HG02588 (cell line): Measurements from ENCODE around the gene TMIGD2.

Experiments
- ATAC-seq: cut with Tn5 transposase; IDR thresholded peaks from one replicate; pipeline ENCODE4 v1.9.1; 2021; ENCODE audit warnings: mild to moderate bottlenecking, moderate library complexity; ENCODE audit not compliant: unreplicated experiment

TMIGD2 gene

GRCh38 chr19:4326837-4327251 is 24.7 kb upstream of the TMIGD2 start:
- no peak for ATAC-seq

GRCh38 chr19:4326215-4326836 is 24.1 kb upstream of the TMIGD2 start:
- ATAC-seq: no peak

DNA sequence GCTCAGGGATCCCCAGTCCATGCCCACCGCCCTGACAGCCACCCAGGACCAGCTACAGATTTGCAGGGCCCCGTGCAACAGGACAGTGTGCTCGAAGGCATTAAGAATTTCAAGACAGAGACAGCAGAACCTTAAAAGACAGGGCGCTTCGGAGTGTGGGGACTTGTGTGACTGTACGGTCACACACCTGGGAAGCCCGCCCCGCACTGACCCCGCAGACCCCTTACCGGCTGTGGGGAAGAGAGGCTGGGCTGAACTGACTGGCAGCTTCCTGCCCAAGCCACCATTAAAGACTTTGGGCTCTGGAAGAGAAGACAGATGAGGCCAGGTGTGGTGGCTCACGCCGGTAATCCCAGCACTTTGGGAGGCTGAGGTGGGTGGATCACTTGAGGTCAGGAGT is 22.0 kb upstream of the TMIGD2 start:
- no peak for ATAC-seq

DNA sequence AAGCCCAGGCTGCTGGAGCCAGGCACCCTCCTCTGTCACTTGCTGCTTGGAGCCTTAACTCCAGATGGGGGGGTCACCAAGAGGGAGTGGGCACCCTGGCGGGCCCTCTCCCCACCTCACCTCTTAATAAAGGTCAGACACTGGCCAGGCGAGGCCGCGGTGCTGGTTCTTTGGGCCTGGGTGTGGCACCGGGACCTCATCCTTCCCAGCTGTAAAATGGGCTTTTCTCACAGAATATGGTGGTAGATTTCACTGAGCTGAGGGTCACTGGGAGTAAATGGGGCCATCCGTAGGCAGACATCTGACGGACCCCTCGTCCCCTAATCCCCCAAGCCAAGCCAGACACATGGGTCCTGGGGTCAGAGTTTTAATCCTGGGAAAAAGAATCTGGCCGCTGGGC is 21.5 kb upstream of the TMIGD2 start:
- no peak for ATAC-seq

DNA sequence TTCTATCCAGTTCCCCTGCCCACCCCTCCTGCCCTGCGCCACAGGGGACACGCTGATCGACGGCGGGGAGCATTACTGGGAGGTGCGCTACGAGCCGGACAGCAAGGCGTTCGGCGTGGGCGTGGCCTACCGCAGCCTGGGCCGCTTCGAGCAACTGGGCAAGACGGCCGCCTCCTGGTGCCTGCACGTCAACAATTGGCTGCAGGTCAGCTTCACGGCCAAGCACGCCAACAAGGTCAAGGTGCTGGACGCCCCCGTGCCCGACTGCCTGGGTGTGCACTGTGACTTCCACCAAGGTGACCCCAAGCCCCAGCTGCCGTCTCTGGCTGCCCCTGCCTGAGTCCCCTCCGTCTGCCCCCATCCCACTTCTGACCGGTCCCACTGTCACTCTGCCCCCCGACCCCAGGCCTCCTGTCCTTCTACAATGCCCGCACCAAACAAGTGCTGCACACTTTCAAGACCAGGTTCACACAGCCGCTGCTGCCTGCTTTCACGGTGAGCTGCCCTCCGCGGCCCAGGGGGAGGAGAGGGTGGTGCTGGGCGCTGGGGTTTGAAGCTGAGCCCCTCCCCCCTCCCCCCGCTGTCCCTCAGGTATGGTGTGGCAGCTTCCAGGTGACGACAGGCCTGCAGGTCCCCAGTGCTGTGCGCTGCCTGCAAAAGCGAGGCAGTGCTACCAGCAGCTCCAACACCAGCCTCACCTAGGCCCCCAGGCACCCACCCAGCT is 20.9 kb upstream of the TMIGD2 start:
- ATAC-seq: no peak

- ATAC-seq: no peak
These were observed 18.2 kb upstream of the TMIGD2 start for GRCh38 chr19:4320419-4320818.

DNA sequence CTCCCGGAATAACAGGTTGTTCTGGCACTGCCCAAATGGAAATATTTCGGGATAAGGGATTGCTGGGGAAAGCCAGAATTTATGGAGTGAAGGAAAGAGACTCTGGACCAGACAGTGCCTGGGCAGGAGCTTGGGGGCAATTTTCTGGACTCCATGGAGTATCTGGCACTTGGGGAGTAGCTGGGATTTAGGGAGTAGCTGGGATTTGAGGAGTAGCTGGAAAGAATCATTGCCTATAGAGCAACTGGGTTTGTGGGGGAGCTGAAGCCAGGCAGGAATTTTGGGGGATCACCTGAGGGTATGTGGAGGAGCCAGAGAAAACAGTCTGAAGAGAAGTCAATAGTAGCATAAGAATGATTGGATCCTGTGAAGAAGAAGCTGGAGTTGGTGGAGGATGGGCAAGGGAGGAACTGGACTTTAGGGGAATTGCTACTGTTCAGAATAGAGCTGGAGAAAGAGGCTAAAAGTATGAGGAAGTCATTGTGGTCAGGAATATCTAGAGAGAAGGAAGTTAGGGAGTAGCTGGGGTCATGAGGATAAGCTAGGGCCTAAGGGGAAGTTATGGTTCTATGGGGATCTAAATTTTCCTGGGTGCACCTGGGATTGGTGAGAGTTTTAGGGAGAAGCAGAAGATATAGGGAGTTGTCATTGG is 17.0 kb upstream of the TMIGD2 start:
- no peak for ATAC-seq

- no peak for ATAC-seq
These were observed 16.3 kb upstream of the TMIGD2 start for GRCh38 chr19:4318460-4318859.

- no peak for ATAC-seq
These were observed 14.8 kb upstream of the TMIGD2 start for GRCh38 chr19:4316956-4317355.

- no peak for ATAC-seq
These were observed 11.8 kb upstream of the TMIGD2 start for GRCh38 chr19:4313847-4314490.

GRCh38 chr19:4310247-4311121 is 8.3 kb upstream of the TMIGD2 start:
- no peak for ATAC-seq

- ATAC-seq: no peak
These were observed 3.5 kb upstream of the TMIGD2 start for GRCh38 chr19:4305659-4306058.

GRCh38 chr19:4305257-4305612 is 3.0 kb upstream of the TMIGD2 start:
- no peak for ATAC-seq

GRCh38 chr19:4304538-4305256 is 2.5 kb upstream of the TMIGD2 start, which contains the start of gene FSD1:
FSD1 (plus strand) TSS chr19:4304598; CDS start chr19:4304747, 149 bp downstream.
- ATAC-seq: no peak

- no peak for ATAC-seq
These were observed 1.8 kb upstream of the TMIGD2 start for GRCh38 chr19:4303819-4304537.

- no peak for ATAC-seq
These were observed 473 bp downstream of the TMIGD2 start for GRCh38 chr19:4301590-4302242.

DNA sequence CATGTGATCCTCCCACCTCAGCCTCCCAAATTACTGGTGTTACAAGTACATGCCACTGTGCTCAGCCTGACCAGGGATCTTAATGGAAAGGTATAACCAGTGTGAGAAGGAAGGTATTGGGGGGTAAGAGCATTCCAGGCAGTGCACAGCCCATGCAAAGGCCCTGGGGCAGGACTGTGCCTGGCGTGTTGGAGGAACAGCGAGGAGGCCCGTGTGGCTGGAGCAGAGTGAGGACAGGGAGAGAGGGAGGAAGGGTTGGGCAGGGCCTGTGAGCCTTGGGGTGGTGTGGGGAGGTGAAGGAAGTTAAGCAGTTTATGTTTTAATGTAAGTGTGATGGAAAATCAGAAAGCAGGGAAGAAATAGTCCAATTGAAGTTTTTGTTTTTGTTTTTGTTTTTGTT is 1.6 kb downstream of the TMIGD2 start:
- ATAC-seq: no peak

- no peak for ATAC-seq
These were observed 3.2 kb downstream of the TMIGD2 start for GRCh38 chr19:4298810-4299550.
